ENCODE measurements around the gene PROX1.

- TF ChIP-seq CTCF (IDR thresholded peaks at IDR 0.05) (no peak), POLR2A (IDR thresholded peaks at IDR 0.05) (no peak)
These were observed 31.7 kb downstream of the PROX1 start for GRCh38 chr1:214019499-214019898.
